Posterior cingulate gyrus (tissue), 11 donors: ENCODE measurements around the gene CHAF1A.

ENCODE experiments used
- DNase-seq, 10 donors: peaks; one replicate each; pipeline versions ENCODE4 v3.0.0 to v3.0.0-alpha.2; 2020 to 2021; ENCODE audit warnings: mixed read lengths in 3 of 10
- intact Hi-C: fragments of 100-400 bp; cut with DNase I; formaldehyde crosslinking; loops from one replicate; pipeline ENCODE4 v1.15.1; 2023

The CHAF1A gene

GRCh38 chr19:4449022-4449638, 46.7 kb downstream of the CHAF1A start:
- intact Hi-C loops, result no loop called here
- DNase-seq, result peak; percentile 50 to 96 (median 77)

DNA sequence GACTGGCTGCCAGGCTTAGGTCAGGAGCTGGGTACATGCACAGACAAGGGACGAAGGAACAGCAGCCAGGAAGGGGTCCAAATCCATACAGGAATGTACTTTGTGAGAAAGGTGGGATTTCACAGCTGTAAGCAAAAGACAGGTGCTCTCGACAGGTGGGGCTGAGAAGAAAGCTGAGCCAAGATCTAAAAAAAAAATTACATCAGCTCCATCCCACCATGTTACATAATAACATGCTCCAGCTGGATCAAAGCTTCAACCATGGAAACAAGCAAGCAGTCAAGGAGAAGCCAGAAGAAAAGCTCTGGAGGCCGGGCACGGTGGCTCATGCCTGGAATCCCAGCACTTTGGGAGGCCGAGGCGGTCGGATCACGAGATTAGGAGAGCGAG, 47.2 kb downstream of the CHAF1A start:
- intact Hi-C loops, result no loop called here
- no peak for DNase-seq

DNA sequence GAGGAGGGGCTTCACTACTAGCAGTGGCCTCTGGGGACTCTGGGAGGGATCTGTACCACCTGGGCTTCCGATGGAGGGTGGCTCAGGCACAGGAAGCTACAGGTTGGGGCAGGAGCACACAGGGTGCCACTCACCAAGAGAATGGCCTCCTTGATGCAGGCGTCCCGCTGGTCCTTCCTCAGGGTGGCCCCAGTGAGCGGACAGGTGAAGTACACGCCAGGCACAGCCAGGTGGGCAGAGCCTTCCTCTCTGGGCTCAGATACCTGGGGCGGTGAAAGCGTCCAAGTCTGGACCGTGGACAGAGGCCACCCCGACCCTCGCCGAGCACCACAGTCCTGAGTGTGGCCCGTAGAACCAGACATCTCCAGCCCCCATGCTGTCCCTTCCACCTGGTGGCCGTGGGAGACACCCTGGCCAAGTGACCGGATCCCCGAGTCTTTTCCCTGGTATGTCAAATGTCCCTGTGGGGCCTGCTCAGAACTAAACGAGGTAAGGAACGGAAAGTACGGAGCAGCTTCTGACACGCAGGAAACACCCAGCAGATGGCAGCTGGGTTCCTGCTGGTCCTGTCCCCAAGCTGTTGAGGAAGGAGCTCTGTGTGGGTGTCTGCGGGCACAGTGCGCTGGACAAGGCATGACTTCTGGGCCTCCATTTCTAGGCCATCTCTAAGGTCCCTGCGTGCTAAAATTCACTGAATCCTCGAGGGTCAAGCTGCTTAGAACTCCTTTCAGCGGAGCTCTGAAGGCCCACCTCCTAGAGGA, 50.0 kb downstream of the CHAF1A start:
- intact Hi-C loops, result no loop called here
- no peak for DNase-seq

DNA sequence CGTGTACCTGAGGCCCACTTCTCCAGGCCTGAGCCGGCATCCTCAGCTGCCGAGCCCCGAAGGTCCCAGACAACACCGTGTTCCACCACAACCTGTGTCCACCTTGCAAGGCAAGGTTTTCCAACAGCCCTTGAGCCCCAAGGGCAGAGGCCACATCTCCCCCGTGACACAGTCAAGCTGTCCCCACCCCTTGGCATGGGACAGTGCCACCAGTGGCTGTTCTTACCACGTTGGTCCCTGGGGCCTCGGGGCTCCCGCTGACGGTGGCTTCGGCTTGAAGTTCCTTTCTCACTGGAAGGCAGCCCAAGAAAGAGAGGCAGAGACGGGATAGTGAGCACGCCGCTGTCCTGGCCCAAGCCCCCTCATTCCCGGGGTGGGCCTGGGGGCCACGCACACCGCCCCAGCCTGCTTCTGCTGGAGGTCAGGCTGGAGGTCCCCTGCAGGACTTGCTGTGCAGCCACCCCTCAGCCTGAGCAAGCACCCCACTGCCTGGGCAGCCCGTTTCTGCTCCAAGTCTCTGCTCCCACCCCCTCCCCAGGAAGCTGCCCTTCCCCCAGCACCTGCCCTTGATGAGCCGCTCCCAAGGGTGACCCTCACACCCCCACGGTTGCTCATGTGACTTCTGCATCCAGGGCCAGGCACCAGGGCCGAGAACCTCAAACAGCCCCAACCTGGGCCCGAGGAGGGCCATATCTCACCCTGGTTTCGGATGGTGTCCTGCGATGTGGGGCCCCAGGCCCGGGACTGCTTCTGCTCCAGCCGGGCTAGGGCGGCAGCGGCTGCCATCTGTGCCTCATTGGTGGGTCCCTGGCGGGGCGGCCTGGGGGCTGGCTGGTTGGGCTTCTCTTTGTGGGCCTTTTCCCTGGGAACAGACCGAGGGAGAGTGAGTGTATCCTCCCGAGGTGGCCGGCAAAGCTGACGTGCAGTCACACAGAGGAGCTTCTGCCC, 51.1 kb downstream of the CHAF1A start:
- DNase-seq, result peak in 1 of 10 donors; percentile 81
- intact Hi-C loops, result no loop called here

DNA sequence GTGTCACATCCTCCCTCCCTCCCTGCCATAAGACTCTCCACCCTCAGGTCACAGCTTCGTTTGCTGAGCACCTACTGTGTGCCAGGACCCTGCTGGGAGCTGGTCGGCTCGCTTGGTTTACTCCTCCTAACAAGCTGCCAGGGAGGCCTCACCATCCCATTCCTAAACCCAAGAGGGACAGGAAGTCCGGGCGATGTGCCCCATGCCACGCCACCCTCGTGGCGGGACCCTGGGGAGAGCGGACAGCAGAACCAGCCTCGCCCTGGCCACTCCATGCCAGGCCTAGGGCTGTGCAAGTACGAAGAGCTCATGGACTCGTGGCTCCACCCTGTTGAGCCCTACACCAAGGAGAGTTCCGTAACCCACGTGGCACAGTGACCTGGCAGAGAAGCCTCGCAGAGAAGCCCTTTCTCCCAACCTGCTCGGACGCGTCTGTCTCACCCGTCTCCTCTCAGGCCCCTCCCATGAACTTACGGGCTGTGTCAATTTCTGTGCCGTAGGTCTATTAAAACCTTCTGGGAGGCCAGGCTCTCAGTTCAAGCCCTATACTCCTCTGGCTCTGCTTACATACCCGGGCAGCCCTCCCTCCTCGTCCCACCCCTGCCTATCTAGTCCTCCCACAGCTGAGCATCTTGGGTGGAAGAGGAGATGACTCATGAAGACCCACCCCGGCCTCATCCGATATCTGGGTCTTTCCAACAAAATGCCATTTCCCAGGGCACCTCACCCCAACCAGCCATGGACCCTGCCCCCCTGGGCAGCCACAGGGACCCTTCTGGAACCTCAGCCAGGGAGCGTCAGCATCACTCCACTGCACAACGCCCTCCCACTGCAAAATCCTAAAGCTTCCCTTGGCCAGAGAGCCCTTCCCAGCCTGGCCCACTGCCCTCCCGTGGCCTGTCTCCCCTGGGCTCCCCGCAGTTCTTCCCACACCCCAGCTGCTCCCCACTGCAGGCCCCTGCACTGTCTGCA, 52.6 kb downstream of the CHAF1A start:
- no peak for DNase-seq
- intact Hi-C loops, result no loop called here

GRCh38 chr19:4455719-4456475, 53.5 kb downstream of the CHAF1A start:
- peak in 1 of 10 donors; percentile 43 for DNase-seq
- intact Hi-C loops, result loop anchor here (2.0 kb wide), 1 partner anchor 15 kb away; no protein-coding TSS in a partner anchor

GRCh38 chr19:4456476-4456842, 54.0 kb downstream of the CHAF1A start:
- intact Hi-C loops, result loop anchor here (2.0 kb wide), 1 partner anchor 14 kb away; no protein-coding TSS in a partner anchor
- DNase-seq, result peak in 2 of 10 donors; percentile 57 to 88

- no peak for DNase-seq
- intact Hi-C loops, result loop anchor here (1.0 to 2.0 kb wide), 2 partner anchors 14 to 55 kb away; partner anchors contain the start of gene CHAF1A
These were observed 54.6 kb downstream of the CHAF1A start for GRCh38 chr19:4456843-4457653.

DNA sequence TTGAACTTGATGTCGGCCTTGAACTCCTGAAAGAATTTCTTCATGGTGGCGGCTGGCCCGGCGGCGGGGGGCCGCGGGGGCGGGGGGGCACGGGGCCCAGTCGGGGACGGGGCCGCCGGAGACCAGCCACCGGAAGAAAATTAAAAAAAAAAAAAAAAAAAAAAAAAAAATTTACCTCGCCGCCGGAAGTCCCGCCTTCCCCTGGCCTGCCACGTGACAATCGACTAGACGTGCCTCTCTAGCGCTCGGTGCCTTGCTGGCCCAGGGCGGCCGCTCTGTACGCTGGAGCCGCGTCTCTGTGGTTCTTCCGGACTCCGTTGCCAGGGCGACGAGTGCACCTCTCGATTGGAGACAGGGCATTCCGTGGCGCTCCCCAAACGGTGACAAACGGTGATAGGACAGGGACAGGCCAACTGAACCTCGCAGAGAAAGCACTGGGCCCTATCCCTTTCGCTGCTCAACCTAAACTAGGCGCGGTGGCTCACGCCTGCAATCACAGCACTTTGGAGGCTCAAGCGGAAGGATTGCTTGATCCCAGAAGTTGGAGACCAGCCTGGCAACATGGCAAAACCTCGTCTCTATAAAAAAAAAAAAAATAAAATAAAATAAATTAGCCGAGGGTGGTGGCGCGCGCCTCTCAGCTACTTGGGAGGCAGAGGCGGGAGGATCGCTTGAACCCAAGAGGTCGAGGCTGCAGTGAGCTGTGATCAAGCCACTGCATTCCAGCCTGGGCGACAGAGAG, 55.4 kb downstream of the CHAF1A start, which contains the start of gene UBXN6:
Gene UBXN6 (minus strand): TSS at position 141 of the 742 bp plus-strand sequence. CDS start 97 bp downstream, at position 44.
- intact Hi-C loops, result loop anchor here (1.0 to 2.0 kb wide), 2 partner anchors 13 to 56 kb away; partner anchors contain the start of gene CHAF1A
- peak; percentile 96 to 100 (median 98) for DNase-seq

DNA sequence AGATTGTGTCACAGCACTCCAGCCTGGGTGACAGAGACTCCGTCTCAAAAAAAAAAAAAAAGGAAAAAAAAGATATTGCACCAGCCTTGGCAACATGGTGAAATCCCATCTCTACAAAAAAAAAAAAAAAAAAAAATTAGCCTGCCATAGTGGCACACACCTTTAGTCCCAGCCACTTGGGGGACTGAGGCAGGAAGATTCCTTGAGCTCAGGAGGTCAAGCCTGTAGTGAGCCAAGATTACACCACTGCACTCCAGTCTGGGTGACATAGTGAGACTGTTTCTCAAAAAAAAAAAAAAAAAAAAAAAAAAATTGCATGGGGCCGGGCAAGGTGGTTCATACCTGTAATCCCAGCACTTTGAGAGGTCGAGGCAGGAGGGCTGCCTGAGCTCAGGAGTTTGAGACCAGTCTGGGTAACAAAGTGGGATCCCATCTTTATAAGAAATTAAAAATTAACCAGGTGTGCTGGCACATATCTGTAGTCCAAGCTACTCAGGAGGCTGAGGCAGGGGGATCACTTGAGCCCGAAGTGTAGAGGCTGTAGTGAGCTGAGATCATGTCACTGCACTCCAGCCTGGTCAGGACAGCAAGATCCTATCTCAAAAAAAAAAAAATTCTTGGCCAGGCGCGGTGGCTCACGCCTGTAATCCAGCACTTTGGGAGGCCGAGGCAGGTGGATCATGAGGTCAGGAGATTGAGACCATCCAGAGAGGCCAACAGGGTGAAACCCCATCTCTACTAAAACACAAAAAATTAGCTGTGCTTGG, 62.6 kb downstream of the CHAF1A start:
- intact Hi-C loops, result no loop called here
- DNase-seq, result no peak

- DNase-seq, result no peak
- intact Hi-C loops, result no loop called here
These were observed 65.4 kb downstream of the CHAF1A start for GRCh38 chr19:4467835-4468234.

DNA sequence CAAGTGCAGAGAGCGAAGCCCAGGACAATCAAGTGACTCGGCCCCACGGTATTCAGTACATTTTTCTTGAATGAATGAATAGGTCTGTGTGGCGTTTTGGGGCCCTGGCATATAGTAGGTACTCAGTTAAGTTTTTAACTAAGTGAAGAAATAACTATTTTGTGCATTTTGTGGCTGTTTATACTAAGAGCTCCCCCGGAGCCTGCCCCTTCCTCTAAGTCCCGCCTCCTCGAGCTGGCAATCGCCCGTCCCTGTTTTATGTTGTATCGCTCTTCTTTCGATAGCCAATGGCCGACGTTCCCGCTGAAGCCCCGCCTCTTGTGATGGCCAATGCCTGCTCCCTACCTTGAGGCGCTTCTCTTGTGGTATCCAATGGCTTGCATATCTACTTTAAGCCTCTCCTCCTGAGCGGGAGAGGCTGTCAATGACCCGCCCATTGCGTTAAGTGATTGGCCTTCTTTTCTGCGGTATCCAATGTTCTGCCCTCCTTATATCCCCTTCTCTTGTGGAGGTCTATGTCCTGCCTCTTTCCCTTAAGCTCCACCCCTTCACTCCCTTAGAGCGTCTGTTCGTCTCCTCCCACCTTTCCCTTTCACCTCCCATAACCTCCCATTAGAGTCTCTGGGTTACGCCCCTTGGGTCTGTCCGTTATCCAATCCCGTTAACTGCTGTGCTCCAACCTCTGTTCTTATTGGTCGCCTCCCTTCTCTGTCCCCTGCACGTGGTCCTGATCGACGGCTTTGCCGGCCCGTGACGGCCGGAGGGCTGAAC, 69.1 kb downstream of the CHAF1A start:
- peak; percentile 96 to 100 (median 98) for DNase-seq
- intact Hi-C loops, result loop anchor here (2.0 to 5.0 kb wide), 2 partner anchors 15 to 224 kb away; partner anchors contain the start of genes UBXN6 and YJU2

GRCh38 chr19:4472174-4472974, 69.9 kb downstream of the CHAF1A start, which contains the start of gene HDGFL2:
HDGFL2 (plus strand) TSS chr19:4472297; CDS start chr19:4472351, 54 bp downstream.
- no peak for DNase-seq
- intact Hi-C loops, result loop anchor here (5.0 kb wide), 1 partner anchor 225 kb away; the partner anchor contains the start of gene YJU2

DNA sequence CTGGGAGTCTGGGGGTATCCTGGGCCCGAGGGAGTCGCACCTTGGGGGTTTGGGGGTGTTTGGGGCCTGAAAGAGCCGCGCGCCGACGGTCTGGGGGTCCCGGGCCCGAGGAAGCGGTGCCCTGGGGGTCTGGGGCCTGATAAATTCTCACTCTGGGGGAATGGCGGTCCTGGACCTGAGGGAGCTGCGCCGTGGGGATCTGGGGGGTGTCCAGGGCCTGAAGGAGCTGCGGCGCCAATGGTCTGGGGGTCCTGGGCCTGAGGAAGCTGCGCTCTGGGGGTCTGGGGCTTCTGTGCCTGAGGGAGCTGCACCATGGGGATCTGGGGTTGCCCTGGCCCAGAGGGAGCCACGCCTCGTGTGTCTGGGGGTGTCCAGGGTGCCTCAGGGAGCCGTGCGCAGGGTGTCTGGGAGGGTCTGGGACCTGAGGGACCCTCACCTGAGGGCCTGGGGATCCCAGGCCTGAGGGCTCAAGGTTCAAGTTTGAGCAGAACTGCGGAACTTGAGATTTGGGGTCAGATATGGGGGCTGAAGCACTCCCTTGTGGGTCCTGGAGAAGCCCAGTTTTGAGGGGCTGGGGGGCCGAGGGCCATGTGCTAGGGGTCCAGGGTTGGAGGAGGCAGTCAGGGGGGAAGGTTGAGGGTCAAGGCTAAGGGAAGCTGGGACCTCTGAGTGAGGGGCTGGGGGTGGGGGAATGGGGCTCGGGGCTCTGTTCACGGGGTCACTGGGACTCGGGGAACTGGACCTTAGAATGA, 70.7 kb downstream of the CHAF1A start:
- no peak for DNase-seq
- intact Hi-C loops, result loop anchor here (5.0 kb wide), 1 partner anchor 226 kb away; the partner anchor contains the start of gene YJU2
